T-helper 1 cell treated with Interleukin-12 subunit alpha and Interleukin-12 subunit beta and Interleukin-4 antibody, amounts not matched to agents 30 μg/mL and 1 μg/mL, for 36 hours (primary cell): Measurements from ENCODE around the gene AHCYL1.
"Not testable (repeated sequence)": the region's sequence is repeated elsewhere in the genome, so short reads cannot be mapped to it uniquely, and the experiment has no call there.

Experiments
- H3K27ac Mint-ChIP-seq: one replicate; pipeline ENCODE4 v1.8.0; 2021; ENCODE audit warnings: mild to moderate bottlenecking, mixed read lengths
- H3K27me3 Mint-ChIP-seq: one replicate; pipeline ENCODE4 v1.8.0; 2021; ENCODE audit warnings: low read depth, mixed read lengths
- H3K36me3 Mint-ChIP-seq: one replicate; pipeline ENCODE4 v1.8.0; 2021; ENCODE audit warnings: low read depth, mixed read lengths
- H3K4me1 Mint-ChIP-seq: one replicate; pipeline ENCODE4 v1.8.0; 2021; ENCODE audit warnings: low read depth, mixed read lengths
- H3K4me3 Mint-ChIP-seq: one replicate; pipeline ENCODE4 v1.8.0; 2021; ENCODE audit warnings: mild to moderate bottlenecking, moderate library complexity, mixed read lengths
- H3K9me3 Mint-ChIP-seq: one replicate; pipeline ENCODE4 v1.8.0; 2021; ENCODE audit warnings: mixed read lengths

The AHCYL1 gene

DNA sequence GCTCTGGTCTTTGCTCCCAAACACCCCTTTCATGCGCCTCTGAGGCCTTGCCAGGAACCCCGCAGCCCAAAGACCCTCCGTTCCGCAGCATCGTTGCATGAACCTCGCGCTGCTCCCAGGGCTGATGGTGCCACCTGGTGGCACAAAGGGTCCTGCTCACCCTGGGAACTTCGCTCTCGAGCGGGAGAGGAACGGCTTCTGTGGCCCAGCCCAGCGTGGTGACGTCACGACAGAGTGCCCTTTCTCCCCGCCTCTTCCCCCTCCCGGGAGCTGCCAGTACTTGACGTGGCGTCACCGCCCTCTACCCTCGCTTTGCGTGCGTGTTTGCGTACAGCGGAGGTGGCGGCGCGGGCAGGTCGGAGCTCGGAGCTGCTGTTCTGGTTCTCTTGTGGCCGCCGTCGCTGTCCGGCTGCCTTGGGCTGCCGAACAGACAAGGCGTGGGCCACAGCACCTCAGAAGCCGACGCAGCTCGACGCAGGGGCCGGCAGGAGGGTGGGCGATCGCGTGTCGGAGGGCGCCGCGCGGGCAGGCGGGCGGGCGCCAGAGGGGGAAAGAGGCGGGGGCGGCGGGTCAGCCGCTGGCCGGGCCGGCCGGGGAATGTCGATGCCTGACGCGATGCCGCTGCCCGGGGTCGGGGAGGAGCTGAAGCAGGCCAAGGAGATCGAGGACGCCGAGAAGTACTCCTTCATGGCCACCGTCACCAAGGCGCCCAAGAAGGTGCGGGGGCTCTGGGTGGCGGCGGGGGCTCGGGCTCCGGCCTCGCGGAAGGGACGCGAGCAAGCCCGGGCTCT, at the start of gene AHCYL1:
AHCYL1 (plus strand) TSS at position 310 of the 791 bp plus-strand sequence; CDS start at position 598, 288 bp downstream.
- Mint-ChIP-seq H3K36me3 (peaks cover 13% of the 10 kb centered on the region), H3K27me3 (no peaks in the 10 kb centered on the region)

DNA sequence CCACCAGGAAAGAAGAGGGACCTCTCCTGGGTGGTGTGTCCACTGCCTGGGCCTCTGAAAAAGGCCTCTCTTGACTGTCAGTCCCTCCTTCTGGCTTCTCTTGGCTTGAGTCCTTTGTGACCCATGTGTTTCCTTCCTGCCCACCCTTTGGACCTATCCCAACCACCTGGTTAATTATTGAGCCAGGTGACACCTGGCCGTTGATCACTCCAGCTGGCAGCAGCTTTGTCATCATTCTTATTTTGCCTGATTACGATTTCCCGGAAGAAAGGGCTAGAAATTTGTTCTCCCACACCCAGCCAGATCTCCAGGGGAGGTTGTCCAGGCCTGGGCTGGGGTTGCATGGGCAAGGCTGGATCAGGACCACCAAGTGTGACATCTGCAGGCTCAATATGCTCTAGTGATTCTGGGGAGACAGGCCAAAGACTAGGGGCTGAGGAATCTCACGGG, 49.1 kb upstream of the AHCYL1 start:
- Mint-ChIP-seq H3K4me3 (no peak overlapping the region), H3K36me3 (peaks cover 7% of the 10 kb centered on the region), H3K4me1 (peaks cover 11% of the 10 kb centered on the region), H3K9me3 (peaks cover 23% of the 10 kb centered on the region), H3K27me3 (peaks cover 23% of the 10 kb centered on the region), H3K27ac (no peak overlapping the region)

More for the DNA sequence above, at the start of gene AHCYL1:
- peaks cover 40% of the 10 kb centered on the region for H3K4me1 Mint-ChIP-seq
- peak within 1 kb of the TSS; percentile 97 for H3K4me3 Mint-ChIP-seq
- peak within 1 kb of the TSS; percentile 93 for H3K27ac Mint-ChIP-seq
- H3K9me3 Mint-ChIP-seq: no peaks in the 10 kb centered on the region

DNA sequence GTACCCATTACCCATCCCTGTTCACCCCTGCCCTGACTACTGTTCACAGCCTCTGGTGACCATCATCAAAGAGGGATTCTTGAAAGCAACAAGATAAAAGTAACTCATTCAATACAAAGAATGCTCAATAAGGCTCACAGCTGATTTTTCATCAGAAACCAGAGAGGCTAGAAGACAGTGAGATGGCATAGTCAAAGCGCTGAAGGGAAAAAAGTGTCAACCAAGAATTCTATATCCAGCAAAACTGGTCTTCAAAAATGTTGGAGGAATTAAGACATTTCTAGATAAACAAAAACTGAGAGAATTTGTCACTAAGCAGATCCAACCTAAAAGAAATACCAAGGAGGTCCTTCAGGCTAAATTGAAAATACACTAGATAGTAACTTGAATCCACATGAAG, 46.8 kb upstream of the AHCYL1 start:
- Mint-ChIP-seq H3K36me3 (peaks cover 5% of the 10 kb centered on the region), H3K9me3 (peaks cover 23% of the 10 kb centered on the region), H3K4me1 (peaks cover 11% of the 10 kb centered on the region), H3K4me3 (no peak overlapping the region), H3K27me3 (peaks cover 23% of the 10 kb centered on the region), H3K27ac (no peak overlapping the region)

DNA sequence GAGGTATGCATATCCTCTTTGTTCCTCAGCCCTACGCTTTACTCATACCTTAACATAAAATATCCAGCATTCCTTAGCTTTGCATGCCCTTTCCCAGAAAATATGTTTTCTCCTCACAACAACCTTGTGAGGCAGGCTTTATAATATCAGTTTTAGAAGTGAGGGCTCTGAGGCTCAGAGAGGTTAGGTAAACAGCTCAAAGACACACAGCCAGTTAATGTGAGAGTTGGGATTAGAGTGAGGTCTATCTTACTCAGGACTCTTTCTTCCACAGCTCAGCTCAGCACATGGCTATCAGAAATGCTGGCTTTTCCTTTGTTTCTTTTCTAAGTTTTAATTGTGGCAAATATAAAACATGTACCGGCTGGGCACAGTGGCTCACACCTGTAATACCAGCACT, 46.0 kb upstream of the AHCYL1 start:
- Mint-ChIP-seq H3K27me3 (peaks cover 23% of the 10 kb centered on the region), H3K4me1 (peaks cover 10% of the 10 kb centered on the region), H3K36me3 (peaks cover 5% of the 10 kb centered on the region), H3K9me3 (peaks cover 23% of the 10 kb centered on the region), H3K27ac (no peak overlapping the region), H3K4me3 (no peak overlapping the region)

DNA sequence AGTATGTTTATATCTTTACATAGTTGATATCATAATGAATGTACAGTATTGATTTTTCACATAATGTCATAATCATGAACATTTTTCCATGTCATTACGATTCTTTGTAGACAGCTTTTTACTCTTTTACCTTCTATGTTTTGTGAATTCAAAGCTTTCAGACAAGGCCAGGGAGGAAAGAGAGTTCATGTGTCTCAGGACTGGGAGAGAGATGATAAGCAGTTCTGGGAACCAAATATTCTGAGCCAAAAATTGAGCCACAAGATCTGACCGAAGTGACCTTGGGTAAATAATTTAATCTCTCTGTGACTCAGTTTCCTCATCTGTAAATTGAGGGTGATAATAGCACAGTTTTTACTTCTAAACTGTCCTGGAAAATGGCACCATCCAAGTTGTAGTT, 42.1 kb upstream of the AHCYL1 start:
- H3K9me3 Mint-ChIP-seq: peaks cover 14% of the 10 kb centered on the region
- peaks cover 5% of the 10 kb centered on the region for H3K4me1 Mint-ChIP-seq
- H3K27me3 Mint-ChIP-seq: peaks cover 22% of the 10 kb centered on the region
- H3K27ac Mint-ChIP-seq: no peak overlapping the region
- H3K36me3 Mint-ChIP-seq: peaks cover 3% of the 10 kb centered on the region
- no peak overlapping the region for H3K4me3 Mint-ChIP-seq

DNA sequence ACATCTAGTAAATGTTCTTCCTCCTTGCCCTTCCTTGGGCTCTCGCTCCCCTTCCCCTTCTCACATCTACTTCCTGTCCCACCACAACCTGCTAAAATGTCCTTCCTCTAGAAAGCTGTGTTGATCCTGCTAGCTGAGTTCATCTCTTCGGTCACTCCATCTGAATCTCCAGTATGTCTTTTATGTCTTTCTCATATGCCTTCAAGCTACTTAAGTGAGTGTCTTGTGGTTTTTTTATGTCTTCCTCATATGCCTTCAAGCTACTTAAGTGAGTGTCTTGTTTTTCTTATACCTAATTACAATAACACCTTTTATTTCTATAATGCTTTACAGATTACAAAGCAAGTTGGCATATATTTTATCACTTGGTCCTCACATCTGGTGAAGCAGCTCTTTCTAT, 40.0 kb upstream of the AHCYL1 start:
- peaks cover 1% of the 10 kb centered on the region for H3K9me3 Mint-ChIP-seq
- no peak overlapping the region for H3K27ac Mint-ChIP-seq
- peaks cover 5% of the 10 kb centered on the region for H3K27me3 Mint-ChIP-seq
- no peak overlapping the region for H3K4me3 Mint-ChIP-seq
- peaks cover 2% of the 10 kb centered on the region for H3K36me3 Mint-ChIP-seq
- peaks cover 3% of the 10 kb centered on the region for H3K4me1 Mint-ChIP-seq

DNA sequence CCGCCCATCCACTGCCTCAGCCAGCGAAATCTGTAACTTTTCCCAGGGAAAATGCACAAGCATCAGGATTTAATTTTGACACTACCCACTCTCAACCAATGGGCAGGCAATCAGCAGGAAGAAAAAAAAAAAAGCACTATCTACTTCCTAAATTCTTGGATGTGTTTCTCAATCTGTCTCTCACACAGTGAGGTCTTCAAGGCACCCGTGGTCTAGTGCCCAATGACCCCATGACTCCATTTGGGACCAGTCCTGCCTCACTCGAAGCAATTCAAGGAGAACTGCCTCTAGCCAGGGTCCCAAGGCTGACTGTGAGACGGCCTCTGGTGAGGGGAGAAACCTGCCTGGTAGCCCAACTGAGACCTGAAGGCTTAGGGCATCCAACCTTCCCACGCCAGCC, 38.1 kb upstream of the AHCYL1 start:
- Mint-ChIP-seq H3K36me3 (peaks cover 2% of the 10 kb centered on the region), H3K27me3 (peaks cover 4% of the 10 kb centered on the region), H3K4me1 (peaks cover 3% of the 10 kb centered on the region), H3K4me3 (no peak overlapping the region), H3K27ac (no peak overlapping the region), H3K9me3 (no peaks in the 10 kb centered on the region)

DNA sequence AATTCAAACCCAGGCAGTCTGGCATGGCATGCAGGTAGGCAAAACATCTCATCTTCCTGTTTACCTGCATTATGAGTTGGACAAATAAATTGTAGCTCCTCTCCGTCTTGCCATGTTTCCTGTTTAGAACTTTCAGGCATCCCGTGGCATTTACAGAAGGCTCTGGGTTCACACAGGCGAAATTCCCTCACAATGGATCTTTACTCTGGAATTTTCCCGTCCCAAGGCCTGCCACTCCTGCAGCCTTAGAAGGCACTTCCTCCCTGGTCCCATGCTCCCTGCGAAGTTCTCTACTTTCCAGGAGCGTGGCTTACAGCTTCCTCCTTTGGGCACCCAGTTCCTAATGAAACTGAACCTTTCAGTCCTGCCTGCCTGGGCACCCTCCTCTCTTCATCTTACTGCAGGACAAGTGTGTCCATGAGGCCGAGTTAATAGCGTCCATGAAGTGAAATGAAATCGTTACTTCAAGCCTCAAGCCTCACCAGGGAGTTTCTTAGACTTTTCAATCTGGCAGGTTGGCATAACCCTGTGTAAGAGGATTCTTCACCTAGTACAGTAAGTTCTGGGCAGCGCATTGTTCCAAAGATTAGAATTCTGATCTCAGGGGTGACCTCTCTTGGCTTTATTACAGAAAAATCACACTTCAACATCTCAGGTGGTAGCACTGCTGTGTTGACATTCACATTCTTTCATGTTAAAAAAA, 36.8 kb upstream of the AHCYL1 start:
- Mint-ChIP-seq H3K4me1 (peaks cover 3% of the 10 kb centered on the region), H3K36me3 (peaks cover 2% of the 10 kb centered on the region), H3K27ac (no peak overlapping the region), H3K9me3 (no peaks in the 10 kb centered on the region), H3K27me3 (peaks cover 4% of the 10 kb centered on the region), H3K4me3 (no peak overlapping the region)

DNA sequence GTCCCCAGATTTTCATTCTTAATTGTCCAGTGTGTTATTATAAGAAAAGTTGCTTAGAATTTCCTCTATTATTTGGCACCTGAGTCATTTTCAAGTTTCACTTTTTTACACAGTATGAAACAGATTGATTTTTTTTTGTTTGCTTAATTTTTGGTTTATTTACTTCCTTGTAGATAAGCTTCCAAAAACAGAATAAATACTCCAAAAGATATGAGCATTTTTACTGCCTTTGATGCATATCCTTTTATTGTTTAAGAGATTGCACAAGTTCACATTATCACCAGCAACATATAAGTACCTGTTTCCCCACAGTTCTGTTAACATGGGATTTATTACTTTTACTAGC, 36.3 kb upstream of the AHCYL1 start:
- H3K36me3 Mint-ChIP-seq: peaks cover 2% of the 10 kb centered on the region
- no peak overlapping the region for H3K27ac Mint-ChIP-seq
- H3K9me3 Mint-ChIP-seq: no peaks in the 10 kb centered on the region
- H3K27me3 Mint-ChIP-seq: peaks cover 4% of the 10 kb centered on the region
- peaks cover 3% of the 10 kb centered on the region for H3K4me1 Mint-ChIP-seq
- H3K4me3 Mint-ChIP-seq: no peak overlapping the region

DNA sequence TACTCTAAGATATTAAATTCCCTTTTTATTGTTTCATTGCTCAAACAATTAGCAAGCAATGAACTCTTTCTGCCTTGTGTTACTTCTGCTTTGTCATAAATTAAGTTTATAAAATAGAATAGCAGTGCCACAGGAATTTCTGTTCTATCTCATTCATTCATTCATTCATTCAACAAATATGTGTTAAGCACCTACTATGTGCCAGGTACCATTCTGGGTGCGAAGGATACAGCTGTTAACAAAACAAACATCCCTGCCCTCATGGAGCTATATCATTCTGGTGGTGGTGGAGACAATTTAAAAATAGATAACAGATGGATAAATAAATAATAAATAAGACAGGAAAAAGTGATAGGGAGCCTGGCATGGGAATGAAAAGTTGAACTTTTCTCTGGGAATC, 34.5 kb upstream of the AHCYL1 start:
- Mint-ChIP-seq H3K9me3 (no peaks in the 10 kb centered on the region), H3K27me3 (no peaks in the 10 kb centered on the region), H3K4me1 (no peaks in the 10 kb centered on the region), H3K36me3 (no peaks in the 10 kb centered on the region), H3K27ac (no peak overlapping the region), H3K4me3 (no peak overlapping the region)

DNA sequence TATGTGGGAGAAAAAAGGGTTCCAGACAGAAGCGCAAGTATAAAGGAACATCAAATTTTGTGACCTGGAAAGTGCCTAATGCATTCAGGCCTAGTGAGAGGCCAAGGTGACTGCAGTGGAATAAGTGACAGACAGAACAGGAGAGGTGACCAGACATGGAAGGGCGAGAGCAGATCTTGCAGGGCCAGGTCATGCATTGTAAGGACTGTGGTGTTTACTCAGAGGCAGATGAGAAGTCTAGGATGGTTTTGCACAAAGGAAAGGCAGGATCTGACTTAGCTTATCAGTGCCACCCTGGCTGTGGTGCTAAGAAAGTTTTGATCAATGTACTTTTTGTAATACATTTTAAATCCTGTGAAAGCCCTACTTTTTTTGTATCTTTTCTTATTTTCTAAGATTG, 34.1 kb upstream of the AHCYL1 start:
- H3K27ac Mint-ChIP-seq: no peak overlapping the region
- H3K4me3 Mint-ChIP-seq: no peak overlapping the region
- no peaks in the 10 kb centered on the region for H3K36me3 Mint-ChIP-seq
- H3K27me3 Mint-ChIP-seq: no peaks in the 10 kb centered on the region
- H3K9me3 Mint-ChIP-seq: no peaks in the 10 kb centered on the region
- H3K4me1 Mint-ChIP-seq: no peaks in the 10 kb centered on the region

DNA sequence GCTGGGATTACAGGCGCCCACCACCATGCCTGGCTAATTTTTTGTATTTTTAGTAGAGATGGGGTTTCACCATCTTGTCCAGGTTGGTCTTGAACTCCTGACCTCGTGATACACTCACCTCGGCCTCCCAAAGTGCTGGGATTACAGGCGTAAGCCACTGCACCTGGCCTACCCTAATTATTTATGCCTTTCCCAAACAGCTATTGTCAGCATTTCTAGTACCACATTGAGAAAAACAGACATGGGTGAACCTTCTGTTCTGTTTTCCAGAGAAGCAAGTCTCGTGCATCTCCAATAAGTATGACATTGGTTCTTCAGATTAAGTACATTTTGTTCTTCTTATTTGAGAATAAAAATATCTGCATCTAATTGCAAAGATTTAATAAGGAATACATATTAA, 33.1 kb upstream of the AHCYL1 start:
- H3K9me3 Mint-ChIP-seq, H3K4me1 Mint-ChIP-seq, H3K4me3 Mint-ChIP-seq, H3K27ac Mint-ChIP-seq, H3K27me3 Mint-ChIP-seq, H3K36me3 Mint-ChIP-seq: not testable (repeated sequence)

DNA sequence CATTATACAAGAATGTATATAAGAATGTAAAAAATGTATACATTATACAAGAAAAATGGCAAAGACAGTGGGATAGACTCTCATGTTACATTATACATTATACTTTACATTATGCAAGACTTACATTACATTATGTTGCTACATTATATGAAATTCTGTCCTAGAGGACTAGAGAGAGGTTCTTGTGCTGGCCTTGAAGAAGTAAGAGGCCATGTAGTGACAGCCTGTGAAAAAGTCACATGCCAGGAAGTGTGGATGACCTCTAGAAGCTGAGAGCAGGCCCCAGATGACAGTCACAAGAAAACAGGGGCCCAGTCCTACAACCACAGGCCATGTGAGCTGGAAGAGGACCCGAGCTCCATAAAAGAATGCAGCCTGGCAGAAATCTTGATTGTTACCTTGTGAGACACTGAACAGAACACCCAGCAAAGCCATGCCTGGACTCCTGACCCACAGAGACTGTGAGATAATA, 30.5 kb upstream of the AHCYL1 start:
- Mint-ChIP-seq H3K4me1 (no peaks in the 10 kb centered on the region), H3K27ac (no peak overlapping the region), H3K9me3 (no peaks in the 10 kb centered on the region), H3K4me3 (no peak overlapping the region), H3K36me3 (no peaks in the 10 kb centered on the region), H3K27me3 (peaks cover 16% of the 10 kb centered on the region)

DNA sequence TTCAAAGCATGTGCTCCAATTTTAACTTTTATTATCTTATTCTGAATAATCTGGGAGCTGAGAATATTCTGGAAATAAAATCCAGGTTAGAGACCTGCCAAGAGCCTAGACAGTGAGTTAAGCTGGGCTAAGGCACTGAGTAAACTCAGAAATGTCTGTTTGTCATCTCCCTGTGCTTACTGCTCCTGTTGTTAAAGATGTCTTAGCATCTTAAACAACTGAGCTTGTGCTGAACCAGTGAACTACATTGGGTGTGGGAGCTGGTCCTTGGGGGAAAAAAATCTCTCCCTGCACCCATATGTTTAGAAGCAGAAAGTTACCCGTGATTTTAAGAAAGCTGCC, 25.0 kb upstream of the AHCYL1 start:
- Mint-ChIP-seq H3K27ac (no peak overlapping the region), H3K4me1 (no peaks in the 10 kb centered on the region), H3K36me3 (no peaks in the 10 kb centered on the region), H3K9me3 (no peaks in the 10 kb centered on the region), H3K27me3 (peaks cover 38% of the 10 kb centered on the region), H3K4me3 (no peak overlapping the region)
